Hepatic stellate cell (primary cell): Measurements from ENCODE around the gene COL18A1.
A peak's percentile ranks its signal among the peaks of the same experiment; 100 is the strongest.

ENCODE experiments used
- DNase-seq: peaks from one replicate; pipeline ENCODE4 v3.0.0; 2011; ENCODE audit warnings: low spot score

Gene COL18A1

GRCh38 chr21:45468971-45469272 lies 64.0 kb downstream of the COL18A1 start:
- no peak for DNase-seq

GRCh38 chr21:45469273-45470086 lies 64.5 kb downstream of the COL18A1 start:
- DNase-seq = no peak

GRCh38 chr21:45470087-45470515 lies 65.1 kb downstream of the COL18A1 start:
- no peak for DNase-seq

GRCh38 chr21:45470773-45471524 lies 66.0 kb downstream of the COL18A1 start:
- peak; percentile 87 for DNase-seq

GRCh38 chr21:45471525-45472221 lies 66.7 kb downstream of the COL18A1 start:
- no peak for DNase-seq

GRCh38 chr21:45472445-45473365 lies 67.7 kb downstream of the COL18A1 start:
- DNase-seq = no peak

- no peak for DNase-seq
Observed at GRCh38 chr21:45473496-45474322, 68.7 kb downstream of the COL18A1 start.

- DNase-seq = no peak
Observed at GRCh38 chr21:45474323-45474950, 69.5 kb downstream of the COL18A1 start.

- no peak for DNase-seq
Observed at GRCh38 chr21:45475004-45475685, 70.2 kb downstream of the COL18A1 start.

- DNase-seq = no peak
Observed at GRCh38 chr21:45475797-45476570, 71.0 kb downstream of the COL18A1 start.

GRCh38 chr21:45476582-45476981 lies 71.6 kb downstream of the COL18A1 start:
- DNase-seq = no peak

GRCh38 chr21:45477176-45478114 lies 72.5 kb downstream of the COL18A1 start:
- no peak for DNase-seq

GRCh38 chr21:45478115-45478801 lies 73.3 kb downstream of the COL18A1 start:
- peak; percentile 58 for DNase-seq

- DNase-seq = no peak
Observed at GRCh38 chr21:45478816-45479669, 74.1 kb downstream of the COL18A1 start.

GRCh38 chr21:45479691-45480675 lies 75.0 kb downstream of the COL18A1 start:
- no peak for DNase-seq
